ENCODE measurements around the gene BTF3L4. TPM values are rescaled to one million over a fixed set of nuclear protein-coding genes. Genes with fewer than 3 reads are reported as not detected.
A peak's percentile ranks its signal among the peaks of the same experiment; 100 is the strongest.

BTF3L4 gene
- total RNA-seq, 1 donor from 2014 or later = 47.1 TPM

DNA sequence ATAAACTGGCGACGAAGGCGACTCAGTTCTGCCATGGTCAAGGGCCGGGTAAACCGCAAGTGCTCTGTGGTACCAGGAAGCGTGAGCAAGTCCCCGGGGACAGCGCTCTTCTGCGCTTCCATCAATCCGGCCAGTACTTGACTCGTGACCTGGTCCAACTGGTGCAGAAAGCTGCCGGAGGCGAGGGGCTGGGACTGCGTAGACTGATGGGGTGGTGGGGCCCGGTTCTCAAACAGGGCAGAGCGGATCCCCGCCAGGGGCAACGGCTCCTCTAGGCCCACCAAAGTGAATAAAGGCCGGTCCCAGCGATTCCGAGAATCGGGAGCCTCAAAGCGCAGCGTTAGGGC lies 23.3 kb upstream of the BTF3L4 start:
- peak overlapping the region; percentile 92 for H2AFZ ChIP-seq (ENCODE audit: low read depth, low read length)
- no peaks in the 10 kb centered on the region for H3K27me3 ChIP-seq (ENCODE audit: insufficient read depth, low read length)
- peaks cover 3% of the 10 kb centered on the region for H3K36me3 ChIP-seq (ENCODE audit: insufficient read depth, low read length)
- peak overlapping the region; percentile 91 for H3K4me2 ChIP-seq (ENCODE audit: low read length)
- H3K4me1 ChIP-seq (ENCODE audit: insufficient read depth, low read length) = peaks cover 7% of the 10 kb centered on the region
- Mint-ChIP-seq H3K4me1 (ENCODE audit: low read depth, unreplicated experiment) (peaks cover 17% of the 10 kb centered on the region), H3K4me3 (ENCODE audit: unreplicated experiment) (peak overlapping the region; percentile 91), H3K27me3 (ENCODE audit: low read depth, unreplicated experiment) (no peaks in the 10 kb centered on the region), H3K27ac (ENCODE audit: unreplicated experiment) (peak overlapping the region; percentile 86), H3K9me3 (ENCODE audit: unreplicated experiment) (no peaks in the 10 kb centered on the region), H3K36me3 (ENCODE audit: low read depth, unreplicated experiment) (peaks cover 3% of the 10 kb centered on the region)
- peaks cover 36% of the 10 kb centered on the region for H3K79me2 ChIP-seq (ENCODE audit: insufficient read depth, low read length)
- peak; percentile 57 for DNase-seq (ENCODE audit: low read depth)
- H3K27ac ChIP-seq (ENCODE audit: low read depth, low read length) = peak overlapping the region; percentile 91
- peak overlapping the region; percentile 93 for H3K9ac ChIP-seq (ENCODE audit: low read length)
- no peak for FAIRE-seq
- H4K20me1 ChIP-seq (ENCODE audit: insufficient read depth, low read length) = peaks cover 23% of the 10 kb centered on the region
- peak overlapping the region; percentile 82 for H3K4me3 ChIP-seq (ENCODE audit: insufficient read depth, low read depth, low read length)
- no peaks in the 10 kb centered on the region for H3K9me3 ChIP-seq (ENCODE audit: insufficient read depth, low read depth, low read length)
- TF ChIP-seq, protein P1, sequence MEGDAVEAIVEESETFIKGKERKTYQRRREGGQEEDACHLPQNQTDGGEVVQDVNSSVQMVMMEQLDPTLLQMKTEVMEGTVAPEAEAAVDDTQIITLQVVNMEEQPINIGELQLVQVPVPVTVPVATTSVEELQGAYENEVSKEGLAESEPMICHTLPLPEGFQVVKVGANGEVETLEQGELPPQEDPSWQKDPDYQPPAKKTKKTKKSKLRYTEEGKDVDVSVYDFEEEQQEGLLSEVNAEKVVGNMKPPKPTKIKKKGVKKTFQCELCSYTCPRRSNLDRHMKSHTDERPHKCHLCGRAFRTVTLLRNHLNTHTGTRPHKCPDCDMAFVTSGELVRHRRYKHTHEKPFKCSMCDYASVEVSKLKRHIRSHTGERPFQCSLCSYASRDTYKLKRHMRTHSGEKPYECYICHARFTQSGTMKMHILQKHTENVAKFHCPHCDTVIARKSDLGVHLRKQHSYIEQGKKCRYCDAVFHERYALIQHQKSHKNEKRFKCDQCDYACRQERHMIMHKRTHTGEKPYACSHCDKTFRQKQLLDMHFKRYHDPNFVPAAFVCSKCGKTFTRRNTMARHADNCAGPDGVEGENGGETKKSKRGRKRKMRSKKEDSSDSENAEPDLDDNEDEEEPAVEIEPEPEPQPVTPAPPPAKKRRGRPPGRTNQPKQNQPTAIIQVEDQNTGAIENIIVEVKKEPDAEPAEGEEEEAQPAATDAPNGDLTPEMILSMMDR (IDR thresholded peaks at IDR 0.05; ENCODE audit: insufficient read depth, low read depth, low read length) = no peak
- TF ChIP-seq EZH2 (IDR thresholded peaks at IDR 0.05; ENCODE audit: insufficient read depth, low read length) = no peak

DNA sequence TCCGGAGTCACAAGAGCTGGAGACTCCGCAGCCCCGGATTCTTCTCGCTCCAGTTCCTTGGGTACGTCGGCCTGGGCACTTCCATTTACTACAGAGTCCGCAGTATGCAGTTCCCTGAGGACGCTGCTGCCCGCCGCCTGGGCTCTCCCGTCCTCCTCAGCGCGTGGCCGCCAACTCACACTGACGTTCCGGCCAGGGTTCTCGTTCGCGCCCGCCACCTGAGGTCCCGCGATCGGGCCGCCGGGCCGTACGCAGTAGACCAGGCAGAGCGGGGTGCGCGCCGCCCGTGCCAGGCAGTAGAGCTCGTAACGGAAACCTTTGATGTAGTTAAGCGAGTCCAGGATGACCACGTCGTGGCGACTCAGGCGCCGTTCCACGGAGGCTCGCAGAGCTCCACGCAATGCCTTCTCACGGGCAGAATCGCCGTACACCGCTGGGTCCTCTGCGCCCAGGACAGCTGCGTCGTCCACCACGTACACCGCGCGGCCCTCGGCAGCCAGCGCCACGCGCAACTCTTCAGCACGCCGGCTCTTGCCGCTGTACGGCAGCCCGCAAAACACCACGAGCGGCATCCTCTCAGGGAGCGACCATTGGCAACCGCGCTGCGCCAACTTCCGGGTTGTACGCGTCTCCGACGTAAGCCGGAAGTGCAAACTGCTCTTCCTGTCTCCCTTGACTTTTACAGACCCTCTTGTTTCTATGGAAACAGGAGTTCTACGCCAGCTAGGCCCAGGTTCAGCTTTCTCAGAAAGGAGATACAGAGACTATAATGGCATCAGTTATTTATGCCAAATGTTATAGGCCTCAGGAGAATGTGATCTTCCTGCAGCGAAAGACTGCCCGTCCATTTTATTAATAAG lies 22.7 kb upstream of the BTF3L4 start, which contains the start of gene KTI12:
TSS of gene KTI12 (minus strand) at position 621 of the 860 bp plus-strand sequence. CDS start at position 572, 49 bp downstream.
- peak within 1 kb of the TSS; percentile 91 for H3K4me3 Mint-ChIP-seq (ENCODE audit: unreplicated experiment)
- Histone ChIP-seq H3K27me3 (ENCODE audit: insufficient read depth, low read length) (no peaks in the 10 kb centered on the region), H2AFZ (ENCODE audit: low read depth, low read length) (peak within 1 kb of the TSS; percentile 92), H3K4me1 (ENCODE audit: insufficient read depth, low read length) (peaks cover 7% of the 10 kb centered on the region), H3K4me3 (ENCODE audit: insufficient read depth, low read depth, low read length) (peak within 1 kb of the TSS; percentile 82), H3K36me3 (ENCODE audit: insufficient read depth, low read length) (peaks cover 6% of the 10 kb centered on the region), H3K9me3 (ENCODE audit: insufficient read depth, low read depth, low read length) (no peaks in the 10 kb centered on the region), H3K9ac (ENCODE audit: low read length) (peak within 1 kb of the TSS; percentile 93), H4K20me1 (ENCODE audit: insufficient read depth, low read length) (peaks cover 23% of the 10 kb centered on the region), H3K79me2 (ENCODE audit: insufficient read depth, low read length) (peaks cover 36% of the 10 kb centered on the region), H3K4me2 (ENCODE audit: low read length) (peak within 1 kb of the TSS; percentile 91), H3K27ac (ENCODE audit: low read depth, low read length) (peak within 1 kb of the TSS; percentile 91)
- DNase-seq (ENCODE audit: low read depth) (peak; percentile 89), FAIRE-seq (no peak)
- peaks cover 3% of the 10 kb centered on the region for H3K36me3 Mint-ChIP-seq (ENCODE audit: low read depth, unreplicated experiment)
- TF ChIP-seq EZH2 (IDR thresholded peaks at IDR 0.05; ENCODE audit: insufficient read depth, low read length) = no peak
- TF ChIP-seq, protein P1 (IDR thresholded peaks at IDR 0.05; ENCODE audit: insufficient read depth, low read depth, low read length) = no peak
- H3K4me1 Mint-ChIP-seq (ENCODE audit: low read depth, unreplicated experiment) = peaks cover 17% of the 10 kb centered on the region
- H3K27ac Mint-ChIP-seq (ENCODE audit: unreplicated experiment) = peak within 1 kb of the TSS; percentile 86
- H3K9me3 Mint-ChIP-seq (ENCODE audit: unreplicated experiment) = no peaks in the 10 kb centered on the region
- H3K27me3 Mint-ChIP-seq (ENCODE audit: low read depth, unreplicated experiment) = no peaks in the 10 kb centered on the region

DNA sequence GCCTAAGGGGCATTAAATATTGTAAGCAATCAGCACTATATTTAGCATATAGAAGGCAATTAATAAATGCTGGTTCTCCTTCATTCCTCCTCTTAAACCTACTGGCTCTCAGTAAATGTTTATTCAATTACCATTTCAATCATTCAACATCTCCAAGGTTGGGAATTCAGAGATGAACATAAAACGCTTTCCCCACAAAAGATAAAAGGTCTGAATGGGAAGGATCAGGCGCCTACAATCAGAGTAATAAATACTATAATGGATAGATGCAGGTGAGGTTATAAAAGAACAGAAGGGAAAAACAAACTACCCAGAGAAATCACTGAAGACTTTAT lies 22.1 kb upstream of the BTF3L4 start:
- peaks cover 3% of the 10 kb centered on the region for H3K36me3 Mint-ChIP-seq (ENCODE audit: low read depth, unreplicated experiment)

More for the DNA sequence above, 22.1 kb upstream of the BTF3L4 start:
- no peak for DNase-seq (ENCODE audit: low read depth)
- peak overlapping the region; percentile 92 for H2AFZ ChIP-seq (ENCODE audit: low read depth, low read length)
- FAIRE-seq = no peak
- H3K27ac Mint-ChIP-seq (ENCODE audit: unreplicated experiment) = peak overlapping the region; percentile 86
- H4K20me1 ChIP-seq (ENCODE audit: insufficient read depth, low read length) = peaks cover 23% of the 10 kb centered on the region
- peak overlapping the region; percentile 91 for H3K4me2 ChIP-seq (ENCODE audit: low read length)
- peak overlapping the region; percentile 91 for H3K27ac ChIP-seq (ENCODE audit: low read depth, low read length)
- no peaks in the 10 kb centered on the region for H3K9me3 ChIP-seq (ENCODE audit: insufficient read depth, low read depth, low read length)
- TF ChIP-seq, protein P1 (IDR thresholded peaks at IDR 0.05; ENCODE audit: insufficient read depth, low read depth, low read length) = no peak
- TF ChIP-seq EZH2 (IDR thresholded peaks at IDR 0.05; ENCODE audit: insufficient read depth, low read length) = no peak
- peaks cover 36% of the 10 kb centered on the region for H3K79me2 ChIP-seq (ENCODE audit: insufficient read depth, low read length)
- H3K27me3 Mint-ChIP-seq (ENCODE audit: low read depth, unreplicated experiment) = no peaks in the 10 kb centered on the region
- no peaks in the 10 kb centered on the region for H3K27me3 ChIP-seq (ENCODE audit: insufficient read depth, low read length)
- peak overlapping the region; percentile 91 for H3K4me3 Mint-ChIP-seq (ENCODE audit: unreplicated experiment)
- H3K9ac ChIP-seq (ENCODE audit: low read length) = peak overlapping the region; percentile 93
- H3K9me3 Mint-ChIP-seq (ENCODE audit: unreplicated experiment) = no peaks in the 10 kb centered on the region
- H3K4me1 Mint-ChIP-seq (ENCODE audit: low read depth, unreplicated experiment) = peaks cover 17% of the 10 kb centered on the region
- peaks cover 6% of the 10 kb centered on the region for H3K36me3 ChIP-seq (ENCODE audit: insufficient read depth, low read length)
- peaks cover 7% of the 10 kb centered on the region for H3K4me1 ChIP-seq (ENCODE audit: insufficient read depth, low read length)
- H3K4me3 ChIP-seq (ENCODE audit: insufficient read depth, low read depth, low read length) = peak overlapping the region; percentile 82

Data from astrocyte (in vitro differentiated cells and primary cell).